IPS DF 6.9 (cell line): ENCODE results near the gene DLEU7.

Experiments
- DNase-seq: peaks from one replicate; pipeline ENCODE4 v3.0.0-alpha.2; 2013; ENCODE audit warnings: low read depth, low spot score
- H3K27ac ChIP-seq: one replicate; pipeline ENCODE4 v1.5.1; 2013; ENCODE audit warnings: low read length, control low read depth
- H3K27me3 ChIP-seq: 2 replicates; pipeline ENCODE4 v1.6.1; 2013; ENCODE audit warnings: mild to moderate bottlenecking, low read length; ENCODE audit not compliant: control insufficient read depth, insufficient read depth
- H3K36me3 ChIP-seq: 2 replicates; pipeline ENCODE4 v1.6.1; 2013; ENCODE audit warnings: low read length; ENCODE audit not compliant: control insufficient read depth, insufficient read depth
- H3K4me1 ChIP-seq: 2 replicates; pipeline ENCODE4 v1.6.1; 2013; ENCODE audit warnings: low read length; ENCODE audit not compliant: control insufficient read depth, insufficient read depth
- H3K4me3 ChIP-seq: 2 replicates; pipeline ENCODE4 v1.5.1; 2013; ENCODE audit warnings: mild to moderate bottlenecking, low read length
- H3K9me3 ChIP-seq: 2 replicates; pipeline ENCODE4 v1.6.1; 2013; ENCODE audit warnings: low read length, inconsistent platforms; ENCODE audit not compliant: control insufficient read depth, insufficient read depth
- WGBS: extraction: QIAGEN DNeasy Blood & Tissue Kit; methylation state at CpG from one replicate; pipeline ENCODE4 v1.1.7; 2013; ENCODE audit warnings: mixed read lengths, missing lambda C conversion rate; ENCODE audit not compliant: insufficient read length, insufficient coverage; 5-methylcytosine and 5-hydroxymethylcytosine counted together

The DLEU7 gene

GRCh38 chr13:50797091-50797490 is 46.4 kb downstream of the DLEU7 start:
- no peaks in the 10 kb centered on the region for H3K36me3 ChIP-seq
- no peaks in the 10 kb centered on the region for H3K4me1 ChIP-seq
- no peak overlapping the region for H3K4me3 ChIP-seq
- no peak overlapping the region for H3K27ac ChIP-seq
- no peak for DNase-seq
- no CpG with 5 or more reads among the region's 8 CpGs for WGBS
- no peaks in the 10 kb centered on the region for H3K27me3 ChIP-seq
- H3K9me3 ChIP-seq, result no peaks in the 10 kb centered on the region

- Histone ChIP-seq H3K27ac (no peak overlapping the region), H3K4me3 (no peak overlapping the region), H3K9me3 (no peaks in the 10 kb centered on the region), H3K4me1 (no peaks in the 10 kb centered on the region), H3K36me3 (no peaks in the 10 kb centered on the region), H3K27me3 (no peaks in the 10 kb centered on the region)
- no peak for DNase-seq
- no CpG with 5 or more reads among the region's 1 CpG for WGBS
These were observed 47.0 kb downstream of the DLEU7 start for GRCh38 chr13:50796463-50796862.

- Histone ChIP-seq H3K36me3 (no peaks in the 10 kb centered on the region), H3K9me3 (no peaks in the 10 kb centered on the region), H3K4me1 (no peaks in the 10 kb centered on the region), H3K27ac (no peak overlapping the region), H3K4me3 (no peak overlapping the region), H3K27me3 (no peaks in the 10 kb centered on the region)
- no CpG with 5 or more reads among the region's 1 CpG for WGBS
- no peak for DNase-seq
These were observed 49.3 kb downstream of the DLEU7 start for GRCh38 chr13:50794226-50794625.

GRCh38 chr13:50793026-50793425 is 50.5 kb downstream of the DLEU7 start:
- Histone ChIP-seq H3K27me3 (no peaks in the 10 kb centered on the region), H3K4me1 (no peaks in the 10 kb centered on the region), H3K36me3 (no peaks in the 10 kb centered on the region), H3K9me3 (no peaks in the 10 kb centered on the region), H3K27ac (no peak overlapping the region), H3K4me3 (no peak overlapping the region)
- WGBS, result no CpG with 5 or more reads among the region's 3 CpGs
- no peak for DNase-seq

GRCh38 chr13:50788551-50789210 is 54.8 kb downstream of the DLEU7 start:
- Histone ChIP-seq H3K9me3 (no peaks in the 10 kb centered on the region), H3K4me3 (no peak overlapping the region)
- WGBS, result no CpG with 5 or more reads among the region's 14 CpGs

GRCh38 chr13:50787316-50788195 is 55.9 kb downstream of the DLEU7 start:
- Histone ChIP-seq H3K27me3 (no peaks in the 10 kb centered on the region), H3K4me3 (no peak overlapping the region), H3K36me3 (no peaks in the 10 kb centered on the region), H3K9me3 (no peaks in the 10 kb centered on the region), H3K4me1 (peaks cover 5% of the 10 kb centered on the region; the same call in 1 of the 2 replicates), H3K27ac (no peak overlapping the region)
- no CpG with 5 or more reads among the region's 8 CpGs for WGBS
- DNase-seq, result no peak

More at GRCh38 chr13:50788551-50789210, 54.8 kb downstream of the DLEU7 start:
- no peak overlapping the region for H3K27ac ChIP-seq
- H3K36me3 ChIP-seq, result no peaks in the 10 kb centered on the region
- peaks cover 5% of the 10 kb centered on the region; the same call in 1 of the 2 replicates for H3K4me1 ChIP-seq
- H3K27me3 ChIP-seq, result no peaks in the 10 kb centered on the region
- no peak for DNase-seq

GRCh38 chr13:50783717-50784290 is 59.7 kb downstream of the DLEU7 start:
- H3K4me1 ChIP-seq, result peaks cover 5% of the 10 kb centered on the region; the same call in 1 of the 2 replicates
- DNase-seq, result no peak
- H3K9me3 ChIP-seq, result no peaks in the 10 kb centered on the region
- WGBS, result no CpG with 5 or more reads among the region's 6 CpGs
- H3K36me3 ChIP-seq, result no peaks in the 10 kb centered on the region
- H3K27me3 ChIP-seq, result no peaks in the 10 kb centered on the region
- no peak overlapping the region for H3K4me3 ChIP-seq
- H3K27ac ChIP-seq, result no peak overlapping the region

GRCh38 chr13:50783066-50783465 is 60.4 kb downstream of the DLEU7 start:
- Histone ChIP-seq H3K4me1 (peaks cover 5% of the 10 kb centered on the region; the same call in 1 of the 2 replicates), H3K9me3 (no peaks in the 10 kb centered on the region), H3K4me3 (no peak overlapping the region), H3K27ac (no peak overlapping the region), H3K36me3 (no peaks in the 10 kb centered on the region), H3K27me3 (no peaks in the 10 kb centered on the region)
- DNase-seq, result no peak
- WGBS, result no CpG with 5 or more reads among the region's 2 CpGs

GRCh38 chr13:50780201-50781015 is 63.1 kb downstream of the DLEU7 start:
- no peaks in the 10 kb centered on the region for H3K36me3 ChIP-seq
- WGBS, result no CpG with 5 or more reads among the region's 9 CpGs
- no peak overlapping the region for H3K4me3 ChIP-seq
- no peaks in the 10 kb centered on the region for H3K27me3 ChIP-seq
- no peak for DNase-seq
- no peak overlapping the region for H3K27ac ChIP-seq
- H3K4me1 ChIP-seq, result no peaks in the 10 kb centered on the region
- no peaks in the 10 kb centered on the region for H3K9me3 ChIP-seq
